Measurements from ENCODE around the gene FALEC. TPM values are rescaled to one million over a fixed set of nuclear protein-coding genes. Genes with fewer than 3 reads are reported as not detected.

Gene FALEC
- total and polyA plus RNA-seq, 2 of the 8 experiments (the other 6 are each of a cell fraction or from before 2014, with no cell fraction given) = not detected

GRCh38 chr1:150525348-150525747, 9.8 kb downstream of the FALEC start:
- TF ChIP-seq BACH1 (IDR thresholded peaks at IDR 0.05; ENCODE audit: low read length) = no peak

More at GRCh38 chr1:150525348-150525747, 9.8 kb downstream of the FALEC start:
- Histone ChIP-seq H3K79me2 (ENCODE audit: control insufficient read depth in 1 of 2, insufficient read depth in 2 of 2, low read length in 2 of 2) (no peaks in the 10 kb centered on the region), H2BK20ac (ENCODE audit: low read length) (no peak overlapping the region), H3K56ac (replicated peaks; ENCODE audit: insufficient read length, low read depth, low read length) (no peak overlapping the region), H3K79me1 (ENCODE audit: low read depth, low read length) (no peaks in the 10 kb centered on the region), H3K14ac (ENCODE audit: insufficient read length) (no peak overlapping the region), H3K4me2 (ENCODE audit: insufficient read depth in 1 of 2, low read depth in 2 of 2, low read length in 2 of 2) (no peak overlapping the region), H3K27me3 (replicated peaks in 1 of 4; ENCODE audit: control insufficient read depth in 3 of 4, extremely low read depth in 1 of 4, insufficient read depth in 3 of 4, low read length in 3 of 4) (no peaks in the 10 kb centered on the region), H2BK5ac (ENCODE audit: low read depth, low read length) (no peak overlapping the region), H2AFZ (ENCODE audit: low read length) (no peak overlapping the region), H3K23ac (ENCODE audit: insufficient read length) (no peak overlapping the region), H4K91ac (replicated peaks; ENCODE audit: insufficient read length, low read length) (no peak overlapping the region), H2AK5ac (ENCODE audit: low read depth, low read length) (no peak overlapping the region), H3K9ac (replicated peaks in 1 of 4; ENCODE audit: extremely low read depth in 1 of 4, low read depth in 3 of 4, low read length in 3 of 4) (no peak overlapping the region), H2BK120ac (replicated peaks; ENCODE audit: low read depth, low read length) (no peak overlapping the region), H4K20me1 (replicated peaks in 1 of 2; ENCODE audit: control insufficient read depth in 1 of 2, insufficient read depth in 2 of 2, low read length in 2 of 2) (no peaks in the 10 kb centered on the region), H4K5ac (ENCODE audit: insufficient read length, low read depth, low read length) (no peak overlapping the region), H3K27ac (ENCODE audit: low read depth, low read length) (no peak overlapping the region), H3K4ac (replicated peaks; ENCODE audit: insufficient read length, low read depth, low read length) (no peak overlapping the region), H3K9me3 (ENCODE audit: insufficient read depth in 2 of 2, low read depth in 1 of 2, low read length in 1 of 2) (no peaks in the 10 kb centered on the region), H4K8ac (ENCODE audit: extremely low read depth, insufficient read depth, low read length) (no peak overlapping the region), H3K4me1 (replicated peaks in 1 of 4; ENCODE audit: control insufficient read depth in 3 of 4, insufficient read depth in 4 of 4, low read length in 3 of 4) (no peaks in the 10 kb centered on the region), H3K36me3 (ENCODE audit: control insufficient read depth in 2 of 4, insufficient read depth in 4 of 4, low read length in 3 of 4) (no peaks in the 10 kb centered on the region), H3K23me2 (ENCODE audit: low read depth, low read length) (no peaks in the 10 kb centered on the region), H3K18ac (ENCODE audit: extremely low read depth, low read length) (no peak overlapping the region), H2BK15ac (ENCODE audit: low read length) (no peak overlapping the region), H2BK12ac (ENCODE audit: low read depth, low read length) (no peak overlapping the region), H3K4me3 (ENCODE audit: extremely low read depth in 1 of 4, insufficient read depth in 2 of 4, low read depth in 3 of 4, low read length in 4 of 4) (no peak overlapping the region)
- 87% methylated on average over 3 of the region's 3 CpGs; no CpG with 5 or more reads in 1 of the 2 experiments for WGBS, 2 experiments (ENCODE audit: extremely low coverage in 1 of 2, insufficient coverage in 1 of 2, insufficient read length in 1 of 2, insufficient replicate concordance in 2 of 2, low coverage in 1 of 2, low lambda C conversion rate in 2 of 2, missing lambda C conversion rate in 1 of 2)
- FAIRE-seq = no peak
- CTCF ChIA-PET (ENCODE audit: partially characterized antibody) = interaction anchor here (0.6 to 22.4 kb wide), 3 partner anchors 7 to 17 kb away, joined by 3 to 253 read pairs (median 253); partner anchors contain the start of genes ECM1 and FALEC
- no peak for DNase-seq (ENCODE audit: low read depth in 1 of 2, low spot score in 2 of 2)
- POLR2A ChIA-PET (ENCODE audit: partially characterized antibody) = interaction anchor here (0.9 to 1.6 kb wide), 2 partner anchors 9 to 225 kb away, joined by 4 to 9 read pairs; no protein-coding TSS in a partner anchor
